IPS DF 4.7 (cell line): ENCODE measurements around the gene SORBS1.

ENCODE experiments used
- DNase-seq: peaks from one replicate; pipeline ENCODE4 v3.0.0-alpha.2; 2013; ENCODE audit warnings: low spot score; ENCODE audit errors: extremely low read depth

SORBS1 gene

DNA sequence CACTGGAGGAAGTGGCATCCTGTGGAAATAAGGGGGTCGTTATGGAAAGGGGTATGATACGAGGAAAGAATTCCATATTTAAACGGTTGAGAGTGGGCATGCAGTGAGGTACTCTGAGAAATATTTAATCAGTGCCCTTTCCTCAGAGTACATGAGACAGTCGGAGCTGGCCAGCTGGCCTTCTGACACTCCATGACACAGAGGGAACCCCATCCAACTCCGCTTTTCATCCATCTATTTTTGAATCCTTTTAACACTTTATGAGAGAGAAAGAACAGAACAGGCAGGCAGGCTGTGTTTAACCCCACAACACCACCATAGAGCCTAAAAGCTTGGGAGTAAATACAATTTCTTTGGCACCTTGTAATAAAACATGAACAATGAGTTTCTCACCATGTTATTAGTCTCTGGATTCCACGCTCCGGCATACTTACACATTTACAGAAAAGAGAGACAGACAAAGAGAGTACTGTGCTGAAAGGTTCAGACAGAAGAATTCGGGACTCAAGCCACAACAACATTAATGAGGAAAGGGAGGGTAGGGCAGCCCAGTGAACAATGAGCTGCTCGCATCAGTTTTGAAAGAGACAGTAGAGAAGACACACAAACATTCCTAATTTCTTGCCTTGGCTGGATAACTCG lies 146.2 kb downstream of the SORBS1 start:
- no peak for DNase-seq

DNA sequence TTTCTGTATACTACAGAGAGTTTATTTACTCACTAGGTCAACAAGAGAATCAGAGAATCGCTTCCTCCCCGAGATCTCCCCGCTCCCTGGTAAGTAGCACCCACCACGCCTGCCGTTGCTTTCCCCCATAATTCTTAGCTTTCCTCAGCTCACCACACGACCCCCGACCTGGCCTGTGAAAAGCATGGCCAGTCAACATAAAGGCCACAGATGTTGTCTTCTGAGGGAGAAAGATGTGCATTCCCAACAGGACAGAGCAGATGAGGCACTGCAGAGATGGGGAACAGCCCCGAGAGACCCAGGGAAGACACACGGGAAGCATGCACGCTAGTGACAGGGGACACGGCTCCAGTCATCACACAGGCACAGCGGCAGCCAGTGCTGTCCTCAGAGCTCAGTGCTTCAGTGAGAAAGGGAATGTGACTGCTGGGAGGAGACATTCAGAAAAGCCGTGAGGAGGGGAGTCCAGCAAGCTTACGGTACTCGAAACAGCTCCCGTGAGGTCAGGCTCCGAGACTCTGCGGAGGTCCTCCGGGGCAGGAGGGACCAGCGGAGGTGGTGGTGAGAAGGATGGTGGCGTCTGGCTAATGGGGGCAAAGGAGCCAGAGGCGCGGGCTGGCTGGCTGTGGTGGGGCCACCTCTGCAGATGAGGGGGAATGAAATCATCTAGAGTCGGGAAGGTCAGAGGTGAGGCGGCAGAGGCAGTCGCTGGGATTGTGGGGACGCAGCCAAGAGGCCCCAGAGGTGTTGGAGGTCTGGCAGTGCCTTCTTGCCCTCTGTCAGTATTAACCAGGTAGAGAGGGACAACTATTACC lies 146.9 kb downstream of the SORBS1 start:
- DNase-seq, result no peak

DNA sequence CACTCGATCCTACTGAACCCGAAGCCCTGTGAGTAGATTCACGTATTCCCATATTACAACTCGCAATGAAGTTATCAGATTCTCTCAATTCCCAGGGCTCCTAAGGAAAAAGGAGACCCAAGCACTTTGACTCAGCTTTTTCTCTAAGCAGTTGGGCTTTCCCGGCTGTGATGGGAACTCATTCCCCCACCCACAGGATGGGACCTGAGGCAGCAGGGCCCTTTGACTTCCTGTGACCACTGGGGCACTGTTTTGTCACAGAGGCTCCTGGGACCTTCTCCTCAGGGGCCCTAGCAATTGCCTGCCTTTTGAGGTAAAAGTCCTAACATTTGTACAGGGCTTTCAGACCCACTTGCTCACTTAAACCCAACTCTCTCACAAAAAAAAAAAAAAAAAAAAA lies 147.6 kb downstream of the SORBS1 start:
- no peak for DNase-seq

DNA sequence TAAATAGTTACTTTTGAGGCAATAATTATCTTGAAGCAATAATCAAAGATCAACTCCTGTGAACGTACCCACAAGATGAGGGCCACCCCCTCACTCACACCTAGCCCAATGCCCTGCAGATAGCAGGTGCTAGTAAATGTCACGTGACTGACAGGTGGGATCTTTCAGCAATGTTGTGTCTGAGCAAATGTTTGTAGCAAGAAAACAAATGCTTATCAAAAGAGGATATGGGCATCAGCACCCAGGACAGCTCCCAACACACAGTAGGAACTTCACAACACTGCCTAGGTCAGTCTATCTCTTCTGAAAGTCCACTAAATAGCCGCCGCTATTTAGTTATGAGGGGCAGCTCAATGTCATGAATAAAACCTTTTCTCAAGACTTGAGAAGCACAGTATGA lies 149.5 kb downstream of the SORBS1 start:
- no peak for DNase-seq

DNA sequence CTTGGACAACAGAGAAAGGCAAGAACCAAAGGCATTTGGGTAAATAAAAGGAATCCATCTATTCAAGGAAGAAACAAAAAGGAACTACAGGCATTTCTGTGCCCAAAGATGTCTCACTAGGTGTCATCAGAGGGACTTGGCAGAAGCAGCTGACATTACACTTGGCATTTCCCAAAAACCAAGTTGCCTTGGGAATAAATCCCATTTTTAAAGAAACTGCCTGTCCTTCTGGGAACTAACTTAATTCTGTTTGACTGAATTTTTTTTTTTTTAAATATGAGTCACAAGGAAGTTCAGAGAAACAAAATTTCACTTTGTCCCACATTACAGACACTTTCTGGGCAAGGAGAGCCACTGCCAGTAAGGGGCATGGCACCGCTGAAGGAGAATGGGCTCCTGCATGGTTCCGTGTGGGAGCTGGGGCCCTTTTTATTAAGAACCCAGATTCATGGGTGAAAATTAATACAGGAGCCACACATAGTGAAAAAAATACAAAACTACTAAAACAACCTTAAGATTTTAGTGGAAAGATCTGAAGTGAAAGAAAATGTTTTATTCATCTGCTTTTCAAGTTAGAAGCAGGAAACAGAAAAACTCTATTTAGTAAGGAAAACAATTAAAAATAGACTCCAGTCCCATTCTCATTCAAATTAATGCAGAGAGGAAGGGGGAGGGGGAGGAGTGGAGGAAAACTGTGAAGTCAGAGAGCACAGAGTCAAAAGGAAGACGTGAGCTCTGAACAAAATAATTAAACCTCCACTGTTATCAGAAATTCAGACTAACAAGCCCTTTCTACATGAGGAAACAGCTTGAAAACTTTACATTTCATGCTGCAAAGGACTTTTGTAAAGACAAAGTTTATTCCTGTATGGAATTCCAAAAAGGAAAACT lies 151.9 kb downstream of the SORBS1 start:
- no peak for DNase-seq

DNA sequence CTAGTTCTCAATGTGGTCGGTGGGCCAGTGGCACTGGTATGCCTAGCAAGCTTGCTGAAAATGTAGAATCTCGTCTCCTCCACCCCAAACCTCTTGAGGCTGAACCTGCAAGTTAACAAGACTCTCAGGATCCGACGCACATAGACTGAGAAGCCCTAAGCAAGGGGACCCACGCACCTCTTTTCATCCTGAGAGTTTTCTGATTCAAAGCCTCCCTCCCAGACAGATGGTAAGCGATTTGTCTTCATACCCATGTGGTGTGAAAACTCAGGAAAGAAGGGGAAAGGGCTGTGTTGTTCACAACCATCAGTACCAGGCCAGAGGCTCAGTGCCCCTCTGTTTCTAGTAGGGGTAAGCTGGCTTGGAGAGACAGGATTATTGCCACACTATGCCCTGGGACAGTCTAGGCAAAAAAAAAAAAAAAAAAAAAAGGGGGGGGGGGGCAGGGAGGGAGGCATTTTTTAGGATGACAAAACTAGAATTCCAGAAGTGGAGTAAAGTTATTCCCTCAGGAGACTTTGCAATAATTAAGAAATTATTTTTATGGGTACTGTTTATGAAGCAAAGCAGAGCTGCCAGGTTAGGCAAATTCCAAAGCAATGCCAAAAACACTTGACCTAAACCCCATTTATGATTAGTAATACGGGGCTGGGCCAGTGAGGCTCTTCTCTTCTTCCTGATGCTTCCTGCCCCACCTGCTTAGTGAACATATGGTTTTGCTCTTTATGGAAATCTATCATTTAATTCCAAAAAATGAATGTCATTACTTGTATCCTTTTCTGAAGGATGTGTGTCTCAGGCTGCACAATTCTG lies 152.8 kb downstream of the SORBS1 start:
- DNase-seq, result no peak

DNA sequence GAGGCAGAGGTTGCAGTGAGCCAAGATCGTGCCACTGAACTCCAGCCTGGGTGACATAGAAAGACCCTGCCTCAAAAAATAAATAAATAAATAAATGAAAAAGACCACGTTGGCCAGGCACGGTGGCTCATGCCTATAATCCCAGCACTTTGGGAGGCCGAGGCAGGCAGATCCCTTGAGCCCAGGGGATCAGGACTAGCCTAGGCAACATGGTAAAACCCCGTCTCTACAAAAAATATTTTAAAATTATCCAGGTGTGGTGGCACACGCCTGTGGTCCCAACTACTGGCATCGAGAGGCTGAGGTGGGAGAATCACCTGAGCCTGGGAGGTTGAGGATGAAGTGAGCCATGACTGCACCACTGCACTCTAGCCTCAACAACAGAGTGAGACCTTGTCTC lies 153.6 kb downstream of the SORBS1 start:
- no peak for DNase-seq

DNA sequence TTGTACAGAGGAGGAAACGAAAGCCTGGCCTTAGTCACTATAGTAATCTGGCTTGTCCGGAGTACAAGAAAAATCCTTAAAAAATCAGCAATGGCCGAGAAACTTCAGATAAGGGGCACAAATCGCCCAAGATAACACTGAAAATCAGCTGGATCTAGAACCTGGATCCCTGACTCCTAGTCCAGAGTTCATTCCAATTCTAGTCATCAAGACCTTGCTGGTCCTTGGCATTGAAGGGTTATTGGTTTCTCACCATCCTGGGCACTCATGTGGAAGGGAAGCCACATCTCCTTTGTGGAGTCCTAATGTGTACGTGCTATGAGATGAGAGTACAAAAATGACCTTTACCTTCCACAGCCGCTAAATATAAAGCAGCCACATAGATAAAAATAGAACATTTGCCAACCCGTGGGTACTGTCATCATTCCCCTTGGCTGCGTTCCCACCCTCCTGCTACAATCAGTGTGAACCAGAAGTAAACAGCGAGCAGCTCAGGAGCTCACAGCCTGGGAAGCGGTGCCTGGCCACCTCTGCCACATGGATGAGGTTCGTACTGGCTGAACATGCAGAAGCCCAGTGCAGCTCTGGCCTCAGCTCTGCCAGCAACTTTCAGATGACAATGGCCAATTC lies 154.4 kb downstream of the SORBS1 start:
- no peak for DNase-seq

DNA sequence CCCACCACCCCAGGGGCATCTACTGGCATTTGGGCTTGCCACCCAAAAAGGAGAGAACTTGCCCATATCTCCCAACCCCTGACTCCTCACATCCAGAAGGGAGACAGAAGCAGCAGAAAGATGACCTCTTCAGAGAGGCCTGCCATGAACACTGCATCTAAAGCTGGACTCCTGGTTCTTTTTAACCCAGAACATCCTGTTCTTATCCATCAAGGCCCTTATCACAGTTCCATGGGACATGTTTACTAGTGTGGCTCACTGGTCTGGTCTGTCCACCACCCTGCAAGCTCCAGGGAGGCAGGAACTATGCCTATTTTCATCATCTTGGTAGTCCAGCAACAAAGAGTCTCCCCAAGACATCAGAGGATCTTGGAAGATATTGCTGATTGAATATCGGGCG lies 155.5 kb downstream of the SORBS1 start:
- no peak for DNase-seq

DNA sequence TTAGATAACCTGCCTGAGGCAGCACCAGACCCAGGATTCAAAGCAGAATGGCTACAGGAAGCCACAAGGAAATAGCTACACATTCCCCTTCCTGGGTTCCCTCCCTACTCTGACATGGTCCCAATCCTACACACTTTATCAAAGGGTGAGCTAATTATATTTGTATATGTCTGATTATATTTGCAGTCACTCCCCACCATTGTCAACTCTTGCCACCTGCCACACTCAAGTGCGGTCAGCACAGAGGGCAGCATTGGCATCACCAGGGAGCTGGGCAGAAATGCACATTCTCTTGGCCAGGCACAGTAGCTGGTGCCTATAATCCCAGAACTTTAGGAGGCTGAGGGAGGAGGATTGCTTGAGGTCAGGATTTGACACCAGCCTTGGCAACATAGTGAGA lies 156.3 kb downstream of the SORBS1 start:
- no peak for DNase-seq

DNA sequence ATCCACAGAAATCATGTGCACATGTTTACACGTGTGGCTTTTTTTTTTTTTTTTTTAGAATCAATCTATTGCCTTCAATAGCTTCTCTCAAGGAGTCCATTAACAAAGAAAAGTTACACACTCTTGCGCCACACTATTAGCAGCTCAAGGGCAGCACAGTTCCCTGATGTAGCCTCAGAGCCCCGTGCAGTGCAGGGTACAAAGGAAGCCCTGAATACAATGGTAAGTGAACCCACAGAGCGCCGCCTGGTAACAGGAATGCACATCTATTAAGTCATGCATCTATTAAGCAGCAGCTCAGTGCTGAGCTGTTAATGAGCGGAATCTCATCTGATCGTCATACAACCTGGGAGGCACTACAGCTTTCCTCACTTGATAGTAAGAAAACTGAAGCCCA lies 156.7 kb downstream of the SORBS1 start:
- DNase-seq, result no peak

DNA sequence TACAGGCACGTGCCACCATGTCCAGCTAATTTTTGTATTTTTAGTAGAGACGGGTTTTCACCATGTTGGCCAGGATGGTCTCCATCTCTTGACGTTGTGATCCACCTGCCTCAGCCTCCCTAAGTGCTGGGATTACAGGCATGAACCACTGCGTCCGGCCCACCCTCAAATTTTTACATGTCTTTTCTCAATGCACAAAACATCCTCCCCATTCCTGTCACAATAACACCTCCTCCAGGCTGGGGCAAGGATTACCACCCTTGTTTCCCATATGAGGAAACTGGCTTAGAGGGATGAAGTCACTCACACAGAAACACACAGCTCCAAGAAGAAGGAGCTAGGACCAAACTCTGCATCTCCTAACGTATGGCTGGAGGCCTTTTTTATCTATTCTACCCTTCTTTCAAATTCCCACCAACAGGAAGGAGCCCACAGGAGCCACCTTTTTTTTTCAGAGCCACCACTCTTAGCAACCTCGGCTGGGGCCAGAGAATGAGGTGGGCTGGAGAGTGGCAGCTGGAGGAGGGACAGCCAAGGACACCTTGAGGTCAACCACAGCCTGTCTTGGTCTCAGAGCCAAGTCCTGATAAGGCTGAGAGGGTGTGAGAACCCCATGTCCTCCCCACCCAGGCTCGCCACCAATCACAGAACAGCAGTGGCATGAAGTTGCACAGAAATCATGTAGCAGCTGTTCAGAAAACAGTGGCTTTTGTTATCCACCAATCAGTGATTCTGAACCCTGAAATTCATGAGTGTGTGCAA lies 157.3 kb downstream of the SORBS1 start:
- DNase-seq, result no peak

DNA sequence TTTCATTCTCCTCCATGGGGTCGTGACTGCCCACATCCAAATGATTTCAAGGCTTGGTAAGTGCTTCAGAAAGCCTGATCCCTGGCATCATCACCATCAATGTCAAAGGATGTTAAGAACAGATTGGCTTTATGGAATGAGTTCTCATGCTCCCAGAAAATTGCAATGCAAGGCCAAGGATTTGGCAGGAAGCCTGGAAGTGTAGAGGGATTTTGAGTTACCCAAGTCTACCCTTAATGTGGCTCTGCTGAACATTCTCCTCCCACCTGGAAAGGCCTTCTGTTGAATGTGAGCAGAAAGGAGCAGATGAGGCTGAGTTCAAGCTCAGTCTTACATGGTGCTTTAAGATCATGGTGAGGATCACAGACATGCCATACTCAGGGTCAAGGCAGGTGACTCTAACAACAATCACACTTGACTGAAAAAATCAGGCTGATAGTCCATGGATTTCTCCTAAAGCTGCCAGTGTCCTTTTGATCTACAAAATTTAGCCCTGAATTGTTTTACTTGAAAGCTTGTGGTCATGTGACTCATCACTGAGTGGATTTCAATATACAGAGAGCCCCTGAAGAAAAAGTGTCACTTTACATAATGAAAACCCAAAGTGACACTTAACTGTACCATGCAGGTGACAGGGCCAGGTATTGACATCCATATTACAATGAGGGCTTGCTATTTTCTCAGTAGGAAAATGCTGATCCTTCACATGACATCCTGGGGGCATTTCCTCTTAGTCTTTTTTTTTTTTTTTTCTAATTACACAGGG lies 159.3 kb downstream of the SORBS1 start:
- no peak for DNase-seq

DNA sequence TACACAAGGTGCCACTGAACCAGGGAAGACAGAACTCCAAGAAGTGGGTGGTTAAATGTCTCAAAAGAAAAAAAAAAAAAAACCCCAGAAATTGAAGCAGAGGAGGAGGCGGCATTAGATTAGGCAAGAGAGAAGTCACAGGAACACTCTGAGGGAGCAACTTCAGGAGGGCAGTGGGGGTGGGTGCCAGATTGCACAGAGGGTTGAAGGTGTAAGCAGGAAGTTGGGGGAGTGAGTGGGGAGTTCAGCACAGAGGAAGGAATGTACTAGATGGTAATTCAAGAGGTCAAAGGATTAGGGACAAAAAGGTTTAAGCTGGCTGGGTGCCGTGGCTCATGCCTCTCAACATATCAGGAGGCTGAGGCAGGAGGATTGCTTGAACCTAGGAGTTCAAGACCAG lies 160.4 kb downstream of the SORBS1 start:
- DNase-seq, result no peak

DNA sequence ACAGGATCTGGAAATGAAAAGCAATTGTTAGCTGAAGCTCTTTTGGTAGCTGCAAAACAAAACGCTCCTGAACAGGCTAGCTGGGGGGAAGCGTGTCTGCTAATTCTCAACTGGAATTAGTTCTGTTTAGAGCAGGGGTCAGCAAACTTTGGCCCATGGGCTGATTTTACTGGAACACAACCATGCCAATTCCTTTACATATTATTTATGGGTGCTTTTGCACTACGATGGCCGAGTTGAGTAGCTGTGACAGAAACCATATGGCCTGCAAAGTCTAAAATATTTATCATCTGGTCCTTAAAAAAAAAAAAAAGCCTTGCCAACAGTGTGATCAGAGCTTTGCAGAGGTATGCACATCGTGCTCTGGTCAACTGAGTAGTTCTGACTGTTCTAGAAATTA lies 162.0 kb downstream of the SORBS1 start:
- no peak for DNase-seq

DNA sequence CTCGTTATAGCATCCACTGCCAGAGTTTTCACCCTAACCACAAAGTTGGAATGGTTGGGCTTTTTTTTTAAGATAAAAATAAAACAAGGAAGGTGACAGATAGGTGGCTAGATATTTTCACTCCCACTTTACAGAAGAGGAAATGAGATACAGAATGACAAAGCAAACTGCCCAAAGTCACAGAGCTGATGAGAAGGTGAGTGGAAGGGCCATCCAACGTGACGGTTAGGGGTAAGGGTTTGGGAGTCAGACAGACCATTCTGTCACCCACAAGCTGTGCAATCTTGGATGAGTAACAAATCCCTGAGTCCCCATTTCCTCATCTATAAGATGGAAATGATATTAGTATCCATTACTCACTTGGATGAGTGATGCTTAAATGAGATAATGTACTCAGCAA lies 163.4 kb downstream of the SORBS1 start:
- no peak for DNase-seq

DNA sequence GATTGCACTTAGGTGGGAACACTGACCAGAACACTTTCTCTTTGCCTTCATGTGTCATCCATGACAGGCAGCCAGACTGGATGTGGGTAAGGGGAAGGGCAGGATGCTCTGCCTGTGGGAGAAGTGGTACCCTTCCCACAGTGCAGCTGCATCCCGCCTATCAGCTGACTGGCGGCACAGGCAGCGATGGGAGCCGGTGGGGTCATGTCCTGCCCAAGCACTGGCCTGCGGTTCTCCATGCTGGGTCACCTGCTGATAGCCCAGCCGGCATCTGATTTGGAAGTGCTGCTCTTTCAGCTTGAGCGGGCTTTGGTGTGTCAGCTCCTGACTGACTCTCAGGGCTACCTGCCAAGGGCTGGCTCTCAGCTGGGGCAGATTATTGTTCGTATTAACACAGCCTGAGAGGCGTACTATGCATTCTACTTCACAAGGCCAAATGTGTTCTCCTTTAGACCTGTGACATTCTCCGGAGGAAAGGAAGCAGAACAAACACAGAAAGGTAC lies 165.2 kb downstream of the SORBS1 start:
- DNase-seq, result no peak

DNA sequence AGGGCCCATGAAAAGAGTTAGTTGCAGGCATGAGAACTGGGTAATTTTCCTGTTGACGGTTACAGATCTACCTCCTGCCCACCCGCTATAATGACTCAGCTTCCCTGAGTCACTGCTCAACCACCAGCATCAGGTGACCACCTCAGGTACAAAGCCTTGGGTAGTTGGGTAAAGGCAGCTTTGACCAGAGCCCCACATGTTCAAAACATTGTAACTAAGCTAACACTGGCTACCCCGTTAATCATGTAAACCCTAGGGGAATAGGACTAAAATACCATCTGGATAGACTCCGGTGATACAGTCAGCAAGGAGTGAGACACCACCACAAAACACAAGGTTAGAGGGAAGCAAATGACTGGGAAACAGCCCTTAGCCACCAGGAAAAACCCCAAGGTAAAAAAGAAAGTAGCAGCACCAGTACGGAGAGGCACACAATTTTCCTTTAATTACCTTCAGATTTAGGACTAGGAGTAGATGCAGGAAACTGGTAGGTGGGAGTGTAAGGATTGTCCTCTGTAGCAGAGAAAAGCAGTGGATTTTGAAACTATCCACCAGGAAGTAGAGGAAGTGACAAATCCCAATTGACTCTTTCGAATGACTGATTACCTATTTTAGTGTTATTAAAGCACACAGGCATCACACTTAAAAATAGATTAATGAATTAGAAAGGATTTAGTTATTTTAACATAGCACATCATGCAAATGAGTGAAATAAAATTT lies 166.8 kb downstream of the SORBS1 start:
- DNase-seq, result no peak
